ENCODE measurements around the gene TNXB.

- TF ChIP-seq POLR2AphosphoS5 (IDR thresholded peaks at IDR 0.05; ENCODE audit: low read depth, low read length) (no peak), TAF1 (IDR thresholded peaks at IDR 0.05; ENCODE audit: borderline replicate concordance, insufficient read depth, low read length) (no peak)
Observed at GRCh38 chr6:32140420-32141046, 31.4 kb upstream of the TNXB start.
